H9 (cell line): ENCODE results near the gene SPTSSA. TPM values are rescaled to one million over a fixed set of nuclear protein-coding genes. Genes with fewer than 3 reads are reported as not detected.

ENCODE experiments used
- DNase-seq: peaks from one replicate; pipeline ENCODE4 v3.0.0-alpha.2; 2017
- H2AFZ ChIP-seq: one replicate; pipeline ENCODE4 v1.6.1; 2013; ENCODE audit warnings: mild to moderate bottlenecking, low read length, control low read depth, moderate library complexity
- H2AK5ac ChIP-seq: 2 replicates; pipeline ENCODE4 v1.6.1; 2013; ENCODE audit warnings: low read length, control low read depth, mixed read lengths; ENCODE audit not compliant: insufficient read length
- H2BK120ac ChIP-seq: one replicate; pipeline ENCODE4 v1.6.1; 2013; ENCODE audit warnings: low read depth, mild to moderate bottlenecking, low read length, control low read depth, inconsistent platforms; ENCODE audit not compliant: poor library complexity, severe bottlenecking
- H2BK12ac ChIP-seq: 2 replicates; pipeline ENCODE4 v1.6.1; 2013; ENCODE audit warnings: low read length, control low read depth, mixed read lengths, low read depth; ENCODE audit not compliant: insufficient read length
- H2BK15ac ChIP-seq: 2 replicates; pipeline ENCODE4 v1.6.1; 2013; ENCODE audit warnings: low read depth, low read length, control low read depth
- H2BK20ac ChIP-seq: one replicate; pipeline ENCODE4 v1.6.1; 2013; ENCODE audit warnings: low read depth, mild to moderate bottlenecking, low read length, control low read depth, inconsistent platforms; ENCODE audit not compliant: poor library complexity, severe bottlenecking
- H2BK5ac ChIP-seq: 2 replicates; pipeline ENCODE4 v1.6.1; 2013; ENCODE audit warnings: low read length, control low read depth, mixed read lengths; ENCODE audit not compliant: insufficient read length
- H3K14ac ChIP-seq: 2 replicates; pipeline ENCODE4 v1.6.1; 2013; ENCODE audit warnings: low read length, control low read depth; ENCODE audit not compliant: insufficient read depth
- H3K18ac ChIP-seq: 2 replicates; pipeline ENCODE4 v1.6.1; 2013; ENCODE audit warnings: low read depth, mild to moderate bottlenecking, mixed read lengths, low read length, control low read depth; ENCODE audit not compliant: insufficient read length
- H3K23ac ChIP-seq: 2 replicates; pipeline ENCODE4 v1.6.1; 2013; ENCODE audit warnings: low read length, control low read depth, mixed read lengths, low read depth; ENCODE audit not compliant: insufficient read length
- H3K23me2 ChIP-seq: 2 replicates; pipeline ENCODE4 v1.6.1; 2013; ENCODE audit warnings: low read depth, mild to moderate bottlenecking, mixed read lengths, low read length, control low read depth; ENCODE audit not compliant: insufficient read length, poor library complexity, severe bottlenecking
- H3K27ac ChIP-seq: 2 replicates; pipeline ENCODE4 v1.5.1; 2013; ENCODE audit warnings: low read length, control low read depth, mixed read lengths, low read depth; ENCODE audit not compliant: insufficient read length
- H3K27me3 ChIP-seq: 2 replicates; pipeline ENCODE4 v1.6.1; 2013; ENCODE audit warnings: low read length, control low read depth, inconsistent platforms; ENCODE audit not compliant: insufficient read depth
- H3K4ac ChIP-seq: 2 replicates; pipeline ENCODE4 v1.6.1; 2013; ENCODE audit warnings: low read depth, mild to moderate bottlenecking, control low read depth, inconsistent platforms, low read length, moderate library complexity
- H3K4me1 ChIP-seq: 2 replicates; pipeline ENCODE4 v1.6.1; 2013; ENCODE audit warnings: low read length, control low read depth, inconsistent platforms; ENCODE audit not compliant: insufficient read depth
- H3K4me2 ChIP-seq: 2 replicates; pipeline ENCODE4 v1.6.1; 2013; ENCODE audit warnings: low read length, control low read depth, mixed read lengths; ENCODE audit not compliant: insufficient read length, insufficient read depth
- H3K56ac ChIP-seq: 2 replicates; pipeline ENCODE4 v1.6.1; 2013; ENCODE audit warnings: low read depth, mild to moderate bottlenecking, mixed read lengths, low read length, control low read depth; ENCODE audit not compliant: insufficient read length
- H3K79me1 ChIP-seq: 2 replicates; pipeline ENCODE4 v1.6.1; 2013; ENCODE audit warnings: low read depth, mild to moderate bottlenecking, moderate library complexity, low read length, control low read depth, inconsistent platforms; ENCODE audit not compliant: insufficient read depth, poor library complexity, severe bottlenecking
- H3K79me2 ChIP-seq: 2 replicates; pipeline ENCODE4 v1.6.1; 2013; ENCODE audit warnings: low read length, control low read depth, inconsistent platforms; ENCODE audit not compliant: insufficient read depth
- H3K9ac ChIP-seq: 2 replicates; pipeline ENCODE4 v1.6.1; 2013; ENCODE audit warnings: low read length, control low read depth, mixed read lengths; ENCODE audit not compliant: insufficient read length; ENCODE audit errors: extremely low read depth
- H3K9me3 ChIP-seq: one replicate; pipeline ENCODE4 v1.6.1; 2013; ENCODE audit warnings: low read depth, low read length, inconsistent platforms; ENCODE audit not compliant: control insufficient read depth
- H3T11ph ChIP-seq: one replicate; pipeline ENCODE4 v1.6.1; 2013; ENCODE audit warnings: mild to moderate bottlenecking, low read length, control low read depth, inconsistent platforms
- H4K20me1 ChIP-seq: one replicate; pipeline ENCODE4 v1.6.1; 2013; ENCODE audit not compliant: control insufficient read depth, insufficient read length, insufficient read depth
- H4K5ac ChIP-seq: 2 replicates; pipeline ENCODE4 v1.6.1; 2013; ENCODE audit warnings: low read depth, mild to moderate bottlenecking, mixed read lengths, low read length, control low read depth; ENCODE audit not compliant: insufficient read length
- H4K8ac ChIP-seq: replicated peaks from 2 replicates; pipeline ENCODE4 v1.6.1; 2013; ENCODE audit warnings: low read length, control low read depth, mixed read lengths, low read depth; ENCODE audit not compliant: insufficient read length
- H4K91ac ChIP-seq: 2 replicates; pipeline ENCODE4 v1.6.1; 2013; ENCODE audit warnings: low read depth, mild to moderate bottlenecking, moderate library complexity, mixed read lengths, low read length, control low read depth; ENCODE audit not compliant: insufficient read length
- H3K27ac Mint-ChIP-seq, 3 experiments: 2 replicates in 2 of 3; 3 replicates in 1 of 3; pipeline ENCODE4 v1.8.0; 2020 to 2021; ENCODE audit warnings: mixed read lengths in 3 of 3, mild to moderate bottlenecking in 1 of 3, moderate library complexity in 1 of 3
- H3K27me3 Mint-ChIP-seq: 2 replicates; pipeline ENCODE4 v1.8.0; 2021; ENCODE audit warnings: low read depth, mild to moderate bottlenecking, moderate library complexity, mixed read lengths
- H3K36me3 Mint-ChIP-seq, 3 experiments: 2 replicates in 2 of 3; 3 replicates in 1 of 3; pipeline ENCODE4 v1.8.0; 2020 to 2021; ENCODE audit warnings: low read depth in 3 of 3, mixed read lengths in 3 of 3; ENCODE audit not compliant: insufficient read depth in 1 of 3
- H3K4me1 Mint-ChIP-seq, 2 experiments: 2 replicates each; pipeline ENCODE4 v1.8.0; 2020; ENCODE audit warnings: mixed read lengths in 2 of 2
- H3K4me3 Mint-ChIP-seq, 2 experiments: 2 replicates in 1 of 2; 3 replicates in 1 of 2; pipeline ENCODE4 v1.8.0; 2020 to 2021; ENCODE audit warnings: mild to moderate bottlenecking in 2 of 2, mixed read lengths in 2 of 2, moderate library complexity in 1 of 2
- H3K9me3 Mint-ChIP-seq, 2 experiments: 2 replicates in 1 of 2; 3 replicates in 1 of 2; pipeline ENCODE4 v1.8.0; 2020; ENCODE audit warnings: mild to moderate bottlenecking in 2 of 2, mixed read lengths in 2 of 2, moderate library complexity in 1 of 2
- WGBS: extraction: QIAGEN DNeasy Blood & Tissue Kit; methylation state at CpG from one replicate; pipeline ENCODE4 v1.1.7; 2013; ENCODE audit warnings: missing lambda C conversion rate, low lambda C conversion rate, mixed read lengths; ENCODE audit not compliant: insufficient read length; ENCODE audit errors: extremely low coverage; 5-methylcytosine and 5-hydroxymethylcytosine counted together
- total RNA-seq: library from RNA; stranded (reverse); gene quantifications from 2 replicates; pipeline ENCODE4 v1.2.1, GENCODE V29; 2021
- TF ChIP-seq, protein P1 (sequence below): fragments of 200-600 bp; sonication (generic); conservative IDR thresholded peaks from 3 replicates; pipeline ENCODE4 v1.8.0; 2021; ENCODE audit warnings: antibody characterized with exemption, mild to moderate bottlenecking

The SPTSSA gene
- total RNA-seq, 1 experiment from 2014 or later: 23.3 TPM

DNA sequence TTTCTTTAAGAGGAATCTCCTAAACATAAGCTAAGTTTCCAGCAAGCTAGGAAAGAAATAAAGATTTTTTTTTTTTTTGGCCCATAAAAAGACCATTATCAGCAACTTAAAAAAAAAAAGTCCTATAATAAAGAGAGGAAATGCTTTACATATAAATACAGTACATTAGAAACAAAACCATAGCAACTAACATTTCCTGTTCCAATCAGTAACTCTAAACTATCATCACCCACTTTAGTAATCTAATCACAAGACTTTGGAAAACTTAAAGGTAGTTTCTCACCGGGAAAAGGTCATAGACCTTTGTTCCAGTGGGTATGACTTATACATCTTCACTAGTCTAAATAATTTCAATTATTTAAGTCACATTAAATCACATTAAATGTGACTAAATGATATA lies 11.1 kb downstream of the SPTSSA start:
- Histone ChIP-seq H3K79me1 (peaks cover 6% of the 10 kb centered on the region), H3K27ac (no peak overlapping the region), H3K79me2 (peaks cover 3% of the 10 kb centered on the region; the same call in 1 of the 2 replicates)

More for the DNA sequence above, 11.1 kb downstream of the SPTSSA start:
- no peak for DNase-seq
- H2AFZ ChIP-seq: no peak overlapping the region
- no peak overlapping the region for H2AK5ac ChIP-seq
- no peak overlapping the region for H2BK12ac ChIP-seq
- H3T11ph ChIP-seq: no peak overlapping the region
- H3K9me3 Mint-ChIP-seq: no peaks in the 10 kb centered on the region
- no peak overlapping the region for H3K14ac ChIP-seq
- no peaks in the 10 kb centered on the region for H3K27me3 Mint-ChIP-seq
- no peak overlapping the region for H3K27ac Mint-ChIP-seq
- WGBS: no CpG with 5 or more reads among the region's 1 CpG
- no peak overlapping the region for H2BK15ac ChIP-seq
- no peak overlapping the region for H2BK120ac ChIP-seq
- no peak overlapping the region for H3K4me2 ChIP-seq
- H3K4ac ChIP-seq: no peak overlapping the region
- H3K18ac ChIP-seq: no peak overlapping the region
- H4K8ac ChIP-seq: no peak overlapping the region
- no peak overlapping the region for H3K9ac ChIP-seq
- H3K4me1 Mint-ChIP-seq: 0 out of 4 replicates have a peak, but pooled peaks cover 0 to 2% of the 10 kb centered on the region in 2 experiments
- no peaks in the 10 kb centered on the region for H3K9me3 ChIP-seq
- H3K4me3 Mint-ChIP-seq: no peak overlapping the region
- no peak overlapping the region for H2BK20ac ChIP-seq
- H3K4me1 ChIP-seq: no peaks in the 10 kb centered on the region
- H4K5ac ChIP-seq: no peak overlapping the region
- H3K36me3 Mint-ChIP-seq: peaks cover 8 to 31% (median 14%) of the 10 kb centered on the region in 3 experiments; a peak in 6 of 7 replicates
- TF ChIP-seq, protein P1, sequence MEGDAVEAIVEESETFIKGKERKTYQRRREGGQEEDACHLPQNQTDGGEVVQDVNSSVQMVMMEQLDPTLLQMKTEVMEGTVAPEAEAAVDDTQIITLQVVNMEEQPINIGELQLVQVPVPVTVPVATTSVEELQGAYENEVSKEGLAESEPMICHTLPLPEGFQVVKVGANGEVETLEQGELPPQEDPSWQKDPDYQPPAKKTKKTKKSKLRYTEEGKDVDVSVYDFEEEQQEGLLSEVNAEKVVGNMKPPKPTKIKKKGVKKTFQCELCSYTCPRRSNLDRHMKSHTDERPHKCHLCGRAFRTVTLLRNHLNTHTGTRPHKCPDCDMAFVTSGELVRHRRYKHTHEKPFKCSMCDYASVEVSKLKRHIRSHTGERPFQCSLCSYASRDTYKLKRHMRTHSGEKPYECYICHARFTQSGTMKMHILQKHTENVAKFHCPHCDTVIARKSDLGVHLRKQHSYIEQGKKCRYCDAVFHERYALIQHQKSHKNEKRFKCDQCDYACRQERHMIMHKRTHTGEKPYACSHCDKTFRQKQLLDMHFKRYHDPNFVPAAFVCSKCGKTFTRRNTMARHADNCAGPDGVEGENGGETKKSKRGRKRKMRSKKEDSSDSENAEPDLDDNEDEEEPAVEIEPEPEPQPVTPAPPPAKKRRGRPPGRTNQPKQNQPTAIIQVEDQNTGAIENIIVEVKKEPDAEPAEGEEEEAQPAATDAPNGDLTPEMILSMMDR: no peak
- no peaks in the 10 kb centered on the region for H4K20me1 ChIP-seq
- no peak overlapping the region for H2BK5ac ChIP-seq
- H3K56ac ChIP-seq: no peak overlapping the region
- no peaks in the 10 kb centered on the region for H3K27me3 ChIP-seq
- no peak overlapping the region for H3K23ac ChIP-seq
- no peak overlapping the region for H4K91ac ChIP-seq
- no peaks in the 10 kb centered on the region for H3K23me2 ChIP-seq
